NB4 (cell line): ENCODE results near the gene ARHGAP5.

Source experiments
- CTCF ChIP-seq: IDR thresholded peaks from one replicate; pipeline ENCODE4 v1.5.1; 2012; ENCODE audit warnings: low read depth, low read length
- POLR2A ChIP-seq: IDR thresholded peaks from 2 replicates; pipeline ENCODE4 v1.6.1; 2011; ENCODE audit warnings: mild to moderate bottlenecking; ENCODE audit not compliant: insufficient read length; ENCODE audit errors: extremely low read depth

GRCh38 chr14:32142754-32143437 lies 65.8 kb downstream of the ARHGAP5 start:
- TF ChIP-seq POLR2A (no peak), CTCF (no peak)
